ENCODE measurements around the gene USP17L24.
"Not testable (repeated sequence)": the region's sequence is repeated elsewhere in the genome, so short reads cannot be mapped to it uniquely, and the experiment has no call there.

- not testable (repeated sequence) for TF ChIP-seq CTCF (IDR thresholded peaks at IDR 0.05; ENCODE audit: low read length); EZH2 (optimal IDR thresholded peaks at IDR 0.05; ENCODE audit: low read depth, low read length); EZH2phosphoT487 (IDR thresholded peaks at IDR 0.05; ENCODE audit: low read length)
These were observed 14.1 kb downstream of the USP17L24 start, which contains the start of gene USP17L5 for GRCh38 chr4:9339103-9339502.
